RWPE1 (cell line): ENCODE measurements around the gene RPS8.

ENCODE experiments used
- CTCF ChIA-PET: fragments of 350-600 bp; sonication (Branson Sonifier 250); formaldehyde crosslinking; extraction: SDS; loops from one replicate; lab custom pipeline; 2021; lab: Yijun Ruan, JAX
- POLR2A ChIA-PET: fragments of 400-600 bp; formaldehyde crosslinking; extraction: SDS; loops from one replicate; lab custom pipeline; 2020; ENCODE audit warnings: antibody characterized with exemption; ENCODE audit not compliant: low non-redundant PET; lab: Yijun Ruan, JAX
- DNase-seq: peaks from one replicate; pipeline ENCODE4 v3.0.0; 2012; ENCODE audit warnings: low spot score
- H3K27ac ChIP-seq: fragments of 450-650 bp; 2 replicates; pipeline ENCODE4 v1.5.1; 2017
- CTCF ChIP-seq: fragments of 450-650 bp; conservative IDR thresholded peaks from 2 replicates; pipeline ENCODE4 v1.5.1; 2017; ENCODE audit warnings: low read depth, mild to moderate bottlenecking

RPS8 gene

GRCh38 chr1:44739307-44740178, 35.8 kb upstream of the RPS8 start, which contains the start of gene KIF2C:
Gene KIF2C (plus strand): TSS chr1:44739837. CDS start chr1:44739933, 96 bp downstream.
- peak; percentile 97 for DNase-seq
- ChIA-PET CTCF (interaction anchor here (0.7 to 1.4 kb wide), 2 partner anchors 10 to 818 kb away, joined by 3 to 4 read pairs; no protein-coding TSS in a partner anchor), POLR2A (interaction anchor here (0.6 to 0.7 kb wide), 2 partner anchors 20 to 36 kb away, joined by 3 to 4 read pairs; no protein-coding TSS in a partner anchor)
- TF ChIP-seq CTCF: no peak
- H3K27ac ChIP-seq: peak within 1 kb of the TSS; percentile 83

GRCh38 chr1:44740179-44740617, 35.1 kb upstream of the RPS8 start:
- ChIA-PET CTCF (interaction anchor here (0.7 to 1.4 kb wide), 2 partner anchors 11 to 817 kb away, joined by 3 to 4 read pairs; no protein-coding TSS in a partner anchor), POLR2A (interaction anchor here (0.6 kb wide), 1 partner anchor 35 kb away, joined by 3 read pairs; no protein-coding TSS in a partner anchor)
- no peak for TF ChIP-seq CTCF
- peak; percentile 13 for DNase-seq
- peak overlapping the region; percentile 83 for H3K27ac ChIP-seq

GRCh38 chr1:44743211-44743610, 32.1 kb upstream of the RPS8 start:
- H3K27ac ChIP-seq: peak overlapping the region; percentile 52
- no peak for DNase-seq
- ChIA-PET POLR2A (no interaction called here), CTCF (interaction anchor here (0.6 to 0.9 kb wide), 2 partner anchors 12 kb away, joined by 3 read pairs; partner anchors contain the start of gene RNU5D-1)
- no peak for TF ChIP-seq CTCF

GRCh38 chr1:44747878-44748277, 27.5 kb upstream of the RPS8 start:
- H3K27ac ChIP-seq: no peak overlapping the region
- ChIA-PET CTCF (interaction anchor here (0.6 to 0.7 kb wide), 2 partner anchors 109 to 1483 kb away, joined by 4 to 7 read pairs; no protein-coding TSS in a partner anchor), POLR2A (no interaction called here)
- no peak for TF ChIP-seq CTCF
- no peak for DNase-seq

- ChIA-PET POLR2A (no interaction called here), CTCF (no interaction called here)
- DNase-seq: no peak
- TF ChIP-seq CTCF: no peak
- no peak overlapping the region for H3K27ac ChIP-seq
Measured at GRCh38 chr1:44757420-44757819, 17.9 kb upstream of the RPS8 start.

GRCh38 chr1:44759077-44759476, 16.3 kb upstream of the RPS8 start:
- no peak for DNase-seq
- TF ChIP-seq CTCF: no peak
- ChIA-PET POLR2A (no interaction called here), CTCF (interaction anchor here (0.6 to 0.7 kb wide), 2 partner anchors 28 to 1581 kb away, joined by 3 to 4 read pairs; partner anchors contain the start of gene RNU5D-1)
- H3K27ac ChIP-seq: no peak overlapping the region
